Sigmoid colon (tissue), 7 donors: ENCODE results near the gene EPSTI1. TPM values are rescaled to one million over a fixed set of nuclear protein-coding genes. Genes with fewer than 3 reads are reported as not detected.
A peak's percentile ranks its signal among the peaks of the same experiment; 100 is the strongest.

Experiments used
- DNase-seq: peaks from one replicate; pipeline ENCODE4 v3.0.0-alpha.2; 2019
- H3K27ac ChIP-seq, 4 donors: fragments of 200-600 bp; sonication (generic); one replicate each; pipeline ENCODE4 v1.5.1; 2016 to 2019; ENCODE audit warnings: mild to moderate bottlenecking in 1 of 4
- H3K27me3 ChIP-seq, 3 donors: fragments of 200-600 bp; sonication (generic); one replicate each; pipeline ENCODE4 v1.5.1; 2019; ENCODE audit warnings: mild to moderate bottlenecking in 1 of 3
- H3K36me3 ChIP-seq, 4 donors: fragments of 200-600 bp; sonication (generic); one replicate each; pipeline ENCODE4 v1.5.1; 2016 to 2019
- H3K4me1 ChIP-seq, 4 donors: fragments of 200-600 bp; sonication (generic); one replicate each; pipeline ENCODE4 v1.5.1; 2017 to 2019
- H3K4me3 ChIP-seq, 4 donors: fragments of 200-600 bp; sonication (generic); one replicate each; pipeline ENCODE4 v1.5.1; 2017 to 2019; ENCODE audit warnings: mild to moderate bottlenecking in 2 of 4, moderate library complexity in 1 of 4
- H3K9me3 ChIP-seq, 4 donors: fragments of 200-600 bp in 3 of 4; sonication (generic) in 3 of 4; one replicate each; pipeline versions ENCODE4 v1.5.1 to v1.6.1; 2013 to 2019
- EP300 ChIP-seq, 4 donors: sonication (generic); formaldehyde crosslinking; IDR thresholded peaks; one replicate each; pipeline ENCODE4 v1.6.1; 2017; ENCODE audit warnings: antibody characterized with exemption in 4 of 4
- POLR2A ChIP-seq, 2 donors: fragments of 450-650 bp; IDR thresholded peaks; one replicate each; pipeline ENCODE4 v1.6.1; 2016; ENCODE audit warnings: antibody characterized with exemption in 2 of 2, mild to moderate bottlenecking in 2 of 2, moderate library complexity in 2 of 2
- POLR2AphosphoS5 ChIP-seq, 4 donors: sonication (generic); formaldehyde crosslinking; IDR thresholded peaks; one replicate each; pipeline ENCODE4 v1.6.1; 2017; ENCODE audit warnings: antibody characterized with exemption in 4 of 4
- WGBS, 2 donors: extraction: QIAGEN DNeasy Blood & Tissue Kit; methylation state at CpG; one replicate each; pipeline ENCODE4 v1.1.7; 2013; 5-methylcytosine and 5-hydroxymethylcytosine counted together
- intact Hi-C: fragments of 100-400 bp; cut with DNase I; formaldehyde crosslinking; loops from one replicate; pipeline ENCODE4 v1.15.1; 2023
- polyA plus RNA-seq, 3 donors: library from polyadenylated mRNA; stranded (reverse); fragments of 200-250 nt; gene quantifications; one replicate each; pipeline ENCODE4 v1.2.3, GENCODE V29; 2013
- total RNA-seq, 4 donors: library from RNA; depleted of rRNA; stranded (reverse); fragments of >200 nt; gene quantifications; one replicate each; pipeline ENCODE4 v1.1.0, GENCODE V29; 2016
- TF ChIP-seq, protein P1 (sequence below), 4 experiments: fragments of 450-650 bp in 3 of 4; fragments of 200-600 bp in 1 of 4; IDR thresholded peaks; one replicate each; pipeline ENCODE4 v1.5.1; 2016 to 2019; ENCODE audit warnings: antibody characterized with exemption in 4 of 4, mild to moderate bottlenecking in 3 of 4, moderate library complexity in 2 of 4
- donor health status: healthy with polysubstance abuse.
- donor health status: Bipolar disorder and iron deficiency.
- donor health status: healthy.

EPSTI1 gene
- total and polyA plus RNA-seq, 7 donors, result 3.0 to 27.8 (median 6.6) TPM

DNA sequence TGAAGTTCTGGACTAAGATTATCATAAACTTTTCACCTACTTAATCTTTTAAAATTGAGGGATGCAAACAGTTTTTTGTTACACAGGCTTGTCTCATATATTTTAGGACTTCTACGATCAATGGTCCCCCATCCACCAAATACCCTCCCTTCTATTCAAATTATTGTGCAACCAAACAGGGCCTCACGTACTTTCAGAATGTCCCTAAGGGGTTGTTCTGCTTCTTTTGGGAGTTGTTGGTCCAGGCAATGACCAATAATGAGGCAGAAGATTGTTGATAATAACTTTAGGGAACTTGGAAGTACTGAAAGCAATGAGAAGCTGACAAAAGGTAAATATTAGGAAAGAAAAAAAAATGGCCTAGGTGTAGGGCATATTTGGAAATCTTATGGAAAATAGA, 34.2 kb upstream of the EPSTI1 start:
- Histone ChIP-seq H3K27ac (no peak overlapping the region), H3K27me3 (no peaks in the 10 kb centered on the region), H3K4me3 (no peak overlapping the region), H3K36me3 (peaks cover 0 to 10% (median 0%) of the 10 kb centered on the region in 4 donors), H3K9me3 (no peaks in the 10 kb centered on the region), H3K4me1 (peaks cover 0 to 55% (median 32%) of the 10 kb centered on the region in 4 donors)
- no peak for DNase-seq
- 68 to 69% methylated on average over 2 of the region's 2 CpGs for WGBS, 2 donors
- TF ChIP-seq EP300 (IDR thresholded peaks at IDR 0.05) (no peak), POLR2A (IDR thresholded peaks at IDR 0.05) (no peak), POLR2AphosphoS5 (IDR thresholded peaks at IDR 0.05) (no peak)
- TF ChIP-seq, protein P1, sequence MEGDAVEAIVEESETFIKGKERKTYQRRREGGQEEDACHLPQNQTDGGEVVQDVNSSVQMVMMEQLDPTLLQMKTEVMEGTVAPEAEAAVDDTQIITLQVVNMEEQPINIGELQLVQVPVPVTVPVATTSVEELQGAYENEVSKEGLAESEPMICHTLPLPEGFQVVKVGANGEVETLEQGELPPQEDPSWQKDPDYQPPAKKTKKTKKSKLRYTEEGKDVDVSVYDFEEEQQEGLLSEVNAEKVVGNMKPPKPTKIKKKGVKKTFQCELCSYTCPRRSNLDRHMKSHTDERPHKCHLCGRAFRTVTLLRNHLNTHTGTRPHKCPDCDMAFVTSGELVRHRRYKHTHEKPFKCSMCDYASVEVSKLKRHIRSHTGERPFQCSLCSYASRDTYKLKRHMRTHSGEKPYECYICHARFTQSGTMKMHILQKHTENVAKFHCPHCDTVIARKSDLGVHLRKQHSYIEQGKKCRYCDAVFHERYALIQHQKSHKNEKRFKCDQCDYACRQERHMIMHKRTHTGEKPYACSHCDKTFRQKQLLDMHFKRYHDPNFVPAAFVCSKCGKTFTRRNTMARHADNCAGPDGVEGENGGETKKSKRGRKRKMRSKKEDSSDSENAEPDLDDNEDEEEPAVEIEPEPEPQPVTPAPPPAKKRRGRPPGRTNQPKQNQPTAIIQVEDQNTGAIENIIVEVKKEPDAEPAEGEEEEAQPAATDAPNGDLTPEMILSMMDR (IDR thresholded peaks at IDR 0.05), result no peak
- intact Hi-C loops, result no loop called here

DNA sequence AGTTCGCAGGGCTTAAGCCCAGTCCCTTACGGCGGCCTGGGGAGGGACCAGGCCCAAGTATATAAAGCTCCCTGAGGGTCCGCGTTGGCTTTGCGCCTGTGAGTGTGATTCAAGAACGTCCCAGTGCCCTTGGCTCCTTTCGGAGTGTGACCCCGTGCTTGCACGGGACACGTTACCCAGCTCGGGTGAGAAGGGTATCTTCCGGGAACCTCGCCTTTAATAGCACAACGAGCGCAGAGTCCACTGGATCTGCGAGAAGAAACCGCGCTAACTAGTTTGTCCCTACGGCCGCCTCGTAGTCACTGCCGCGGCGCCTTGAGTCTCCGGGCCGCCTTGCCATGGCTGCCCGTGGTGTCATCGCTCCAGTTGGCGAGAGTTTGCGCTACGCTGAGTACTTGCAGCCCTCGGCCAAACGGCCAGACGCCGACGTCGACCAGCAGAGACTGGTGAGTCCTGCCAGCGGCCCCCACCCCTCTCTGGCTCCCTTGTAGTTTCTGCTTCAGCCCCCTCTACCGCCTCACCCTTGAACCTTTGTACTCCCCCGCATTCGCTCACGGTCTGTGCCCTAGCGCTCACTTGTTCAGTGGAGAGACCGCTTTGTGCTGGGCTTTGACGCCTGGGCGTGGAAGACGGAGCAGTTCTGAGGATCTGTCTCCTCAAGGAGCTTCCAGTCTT, 31.4 kb upstream of the EPSTI1 start, which contains the start of gene DNAJC15:
TSS of gene DNAJC15 (plus strand) at position 298 of the 675 bp plus-strand sequence. CDS start at position 339, 41 bp downstream.
- H3K9me3 ChIP-seq, result no peaks in the 10 kb centered on the region
- intact Hi-C loops, result no loop called here
- peaks cover 0 to 44% (median 27%) of the 10 kb centered on the region in 4 donors for H3K4me1 ChIP-seq
- peak within 1 kb of the TSS; percentile 82 to 91 (median 88) for H3K27ac ChIP-seq
- DNase-seq, result peak; percentile 87
- no peaks in the 10 kb centered on the region for H3K27me3 ChIP-seq
- peaks cover 0 to 8% (median 0%) of the 10 kb centered on the region in 4 donors for H3K36me3 ChIP-seq
- WGBS, 2 donors, result 5 to 8% methylated on average over 48 of the region's 48 CpGs
- peak within 1 kb of the TSS; percentile 61 to 72 (median 66) for H3K4me3 ChIP-seq
- peak; percentile 64 to 89 (median 85) for TF ChIP-seq POLR2AphosphoS5 (IDR thresholded peaks at IDR 0.05)
- TF ChIP-seq EP300 (IDR thresholded peaks at IDR 0.05), result peak in 1 of 4 donors; percentile 53
- peak; percentile 17 to 50 for TF ChIP-seq POLR2A (IDR thresholded peaks at IDR 0.05)
- TF ChIP-seq, protein P1 (IDR thresholded peaks at IDR 0.05), result no peak

DNA sequence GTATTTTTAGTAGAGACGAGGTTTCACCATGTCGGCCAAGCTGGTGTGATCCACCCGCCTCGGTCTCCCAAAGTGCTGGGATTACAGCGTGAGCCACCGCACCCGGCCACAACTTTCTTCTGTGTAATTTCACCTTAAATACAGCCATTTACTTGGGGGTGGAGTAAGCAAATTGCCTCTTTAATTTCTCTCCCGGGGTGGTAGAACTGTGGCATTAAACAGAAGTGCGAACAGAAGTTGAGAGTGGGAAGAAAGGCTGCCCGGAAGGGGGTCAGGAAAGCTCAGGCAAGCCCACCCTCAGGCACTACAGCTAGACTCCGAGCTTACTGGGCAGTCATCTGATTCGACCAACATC, 30.9 kb upstream of the EPSTI1 start:
- H3K27me3 ChIP-seq, result no peaks in the 10 kb centered on the region
- TF ChIP-seq EP300 (IDR thresholded peaks at IDR 0.05), result no peak
- TF ChIP-seq, protein P1 (IDR thresholded peaks at IDR 0.05), result no peak
- no peak for TF ChIP-seq POLR2AphosphoS5 (IDR thresholded peaks at IDR 0.05)
- TF ChIP-seq POLR2A (IDR thresholded peaks at IDR 0.05), result no peak
- H3K27ac ChIP-seq, result peak overlapping the region; percentile 82 to 91 (median 88)
- WGBS, 2 donors, result 57 to 69% methylated on average over 12 of the region's 12 CpGs
- intact Hi-C loops, result no loop called here
- H3K4me3 ChIP-seq, result peak overlapping the region; percentile 61 to 72 (median 66)
- peaks cover 0 to 3% (median 0%) of the 10 kb centered on the region in 4 donors for H3K36me3 ChIP-seq
- H3K9me3 ChIP-seq, result no peaks in the 10 kb centered on the region
- DNase-seq, result no peak
- peaks cover 0 to 39% (median 26%) of the 10 kb centered on the region in 4 donors for H3K4me1 ChIP-seq

GRCh38 chr13:43021926-43022670, 30.1 kb upstream of the EPSTI1 start:
- TF ChIP-seq POLR2A (IDR thresholded peaks at IDR 0.05) (no peak), EP300 (IDR thresholded peaks at IDR 0.05) (no peak), POLR2AphosphoS5 (IDR thresholded peaks at IDR 0.05) (peak in 2 of 4 donors; percentile 32 to 33)
- TF ChIP-seq, protein P1 (IDR thresholded peaks at IDR 0.05), result no peak
- H3K36me3 ChIP-seq, result no peaks in the 10 kb centered on the region
- H3K4me1 ChIP-seq, result peaks cover 0 to 39% (median 24%) of the 10 kb centered on the region in 4 donors
- intact Hi-C loops, result no loop called here
- no peak for DNase-seq
- H3K9me3 ChIP-seq, result no peaks in the 10 kb centered on the region
- H3K27me3 ChIP-seq, result no peaks in the 10 kb centered on the region
- no peak overlapping the region for H3K4me3 ChIP-seq
- peak overlapping the region in 3 of 4 donors; percentile 82 to 91 (median 88) for H3K27ac ChIP-seq
- WGBS, 2 donors, result 82 to 91% methylated on average over 11 of the region's 11 CpGs
